GM08714 (cell line): ENCODE results near the gene SNX5.
A peak's percentile ranks its signal among the peaks of the same experiment; 100 is the strongest.

Experiments
- H3K4me3 ChIP-seq: fragments of 200-500 bp; sonication (Bioruptor generic); 2 replicates; pipeline ENCODE4 v1.5.1; 2014; ENCODE audit warnings: mild to moderate bottlenecking, low read length, inconsistent platforms
- ZNF274 ChIP-seq: IDR thresholded peaks from 2 replicates; pipeline ENCODE4 v1.6.1; 2012; ENCODE audit warnings: mild to moderate bottlenecking, low read depth, low read length

Gene SNX5

DNA sequence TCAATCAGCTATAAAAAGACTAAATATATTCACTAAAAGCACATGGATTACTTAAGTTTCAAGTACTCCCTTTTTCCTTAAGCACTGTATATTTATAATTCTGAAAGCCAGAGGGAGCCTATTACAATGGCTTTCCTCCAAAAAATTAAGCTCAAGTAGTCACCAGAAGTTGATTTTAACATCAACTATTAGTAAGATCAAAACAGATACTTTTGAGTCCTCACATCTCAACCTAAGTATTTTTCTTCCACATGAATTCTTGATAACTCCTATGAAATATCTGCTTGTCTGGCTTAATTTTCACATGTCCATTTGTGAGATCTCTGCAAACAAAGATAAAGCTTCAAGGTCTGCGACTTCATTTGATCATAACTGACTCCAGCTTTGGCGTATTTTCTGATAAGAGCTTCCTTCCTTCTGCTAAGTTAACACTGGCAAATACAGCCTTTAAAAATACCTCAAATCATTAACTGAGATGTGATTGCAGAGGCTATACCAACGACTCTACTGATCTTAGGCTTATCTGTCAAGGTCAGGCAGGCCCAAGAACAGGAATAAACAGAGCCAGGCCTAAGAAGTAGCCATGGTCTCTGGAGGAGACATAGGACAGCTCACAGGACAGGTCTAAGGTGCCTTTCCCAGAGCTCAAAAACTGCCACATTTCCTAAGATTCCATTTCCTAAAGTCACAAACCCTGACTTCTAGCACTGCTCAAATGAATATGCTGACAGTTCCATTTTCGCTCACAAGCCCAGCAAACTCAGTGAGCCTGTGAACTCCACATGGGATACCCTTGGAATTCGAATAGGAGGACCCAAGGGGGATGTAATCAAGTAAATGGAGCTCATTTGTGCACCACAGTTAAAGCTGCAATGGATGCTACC is 10.0 kb downstream of the SNX5 start:
- no peak for TF ChIP-seq ZNF274
- peak overlapping the region; percentile 44; the same call in 1 of the 2 replicates for H3K4me3 ChIP-seq

DNA sequence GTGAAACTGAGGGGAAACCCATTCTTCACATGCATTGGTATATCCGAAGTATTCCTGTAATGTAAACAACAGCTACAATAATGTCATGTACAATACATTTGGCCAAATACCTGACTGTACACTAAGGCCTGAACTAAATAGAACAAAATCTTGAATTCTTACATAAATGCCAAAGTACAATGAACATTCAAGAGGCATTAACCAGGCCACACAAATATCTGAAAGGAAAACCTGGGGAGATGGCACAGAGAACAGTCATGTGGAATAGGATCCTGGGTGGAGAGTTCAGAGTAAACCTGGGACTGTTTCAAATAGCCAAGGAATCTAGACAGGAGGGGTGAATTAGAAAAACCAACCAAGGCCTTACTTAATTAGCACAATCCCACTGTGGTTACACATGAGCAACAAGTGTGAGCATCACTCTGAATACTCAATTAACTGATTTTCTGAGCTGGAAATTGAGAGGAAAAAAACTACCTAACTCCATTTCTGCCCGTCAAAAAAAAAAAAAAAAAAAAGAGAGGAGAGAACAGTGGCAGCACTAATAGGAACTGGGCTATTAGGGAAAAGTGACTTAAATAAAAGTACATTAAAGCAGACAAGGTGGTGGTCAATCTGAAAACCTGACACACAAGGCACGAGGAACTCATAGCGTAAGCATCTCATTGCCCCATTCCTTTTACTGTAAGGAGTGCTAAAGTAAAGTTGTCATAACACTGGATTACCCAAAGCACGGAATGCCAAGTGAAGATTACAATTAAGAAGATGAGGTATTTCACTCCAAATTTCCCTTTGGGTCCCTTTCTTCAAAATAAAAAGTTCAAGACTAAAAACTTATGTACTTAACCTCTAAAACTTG is 10.9 kb downstream of the SNX5 start:
- TF ChIP-seq ZNF274: no peak
- no peak overlapping the region for H3K4me3 ChIP-seq

DNA sequence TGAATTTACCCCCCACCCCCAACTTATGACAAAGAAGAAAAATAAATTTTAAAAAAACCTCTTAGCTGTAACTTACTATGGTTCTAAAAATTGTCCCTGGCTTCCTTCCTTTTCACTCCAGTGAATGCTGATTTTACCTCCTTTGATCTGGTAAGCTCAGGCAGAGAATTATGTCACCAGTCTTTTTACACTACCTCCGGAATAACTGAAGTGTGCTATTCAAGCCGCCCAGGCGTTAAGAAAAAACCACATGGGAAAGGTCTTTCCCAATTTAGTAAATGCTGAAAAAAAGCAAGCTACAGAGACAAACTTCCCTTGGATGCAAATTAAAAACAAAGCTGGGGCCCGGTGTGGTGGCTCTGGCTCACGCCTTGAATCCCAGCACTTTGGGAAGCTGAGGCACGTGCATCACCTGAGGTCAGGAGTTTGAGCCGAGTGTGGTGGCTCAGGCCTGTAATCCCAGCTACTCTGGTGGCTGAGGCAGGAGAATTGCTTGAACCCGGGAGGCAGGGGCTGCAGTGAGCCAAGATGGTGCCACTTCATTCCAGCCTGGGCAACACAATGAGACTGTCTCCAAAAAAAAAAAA is 12.4 kb downstream of the SNX5 start:
- peak overlapping the region; percentile 2; the same call in 1 of the 2 replicates for H3K4me3 ChIP-seq
- no peak for TF ChIP-seq ZNF274

DNA sequence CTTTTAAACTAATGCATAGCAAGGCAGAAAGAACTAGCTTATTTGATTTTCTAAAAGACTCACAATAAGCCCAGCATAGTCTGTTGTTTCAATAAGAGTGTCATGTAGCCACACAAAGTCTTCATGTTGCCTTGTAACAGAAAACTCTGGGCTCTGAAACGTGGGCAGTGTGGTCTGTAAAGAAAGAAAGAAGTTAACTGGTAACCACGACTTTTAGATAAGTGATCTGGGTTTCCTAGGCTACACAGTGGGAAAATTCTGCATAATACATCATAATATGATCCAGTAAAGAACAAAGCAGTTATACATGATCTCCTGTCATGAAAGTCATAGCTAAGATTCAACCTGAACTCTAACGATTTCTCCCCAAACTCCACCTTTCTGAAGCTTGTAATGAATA is 13.3 kb downstream of the SNX5 start:
- H3K4me3 ChIP-seq: no peak overlapping the region
- TF ChIP-seq ZNF274: no peak

- H3K4me3 ChIP-seq: no peak overlapping the region
- no peak for TF ChIP-seq ZNF274
Observed at GRCh38 chr20:17953935-17954334, 14.7 kb downstream of the SNX5 start.

DNA sequence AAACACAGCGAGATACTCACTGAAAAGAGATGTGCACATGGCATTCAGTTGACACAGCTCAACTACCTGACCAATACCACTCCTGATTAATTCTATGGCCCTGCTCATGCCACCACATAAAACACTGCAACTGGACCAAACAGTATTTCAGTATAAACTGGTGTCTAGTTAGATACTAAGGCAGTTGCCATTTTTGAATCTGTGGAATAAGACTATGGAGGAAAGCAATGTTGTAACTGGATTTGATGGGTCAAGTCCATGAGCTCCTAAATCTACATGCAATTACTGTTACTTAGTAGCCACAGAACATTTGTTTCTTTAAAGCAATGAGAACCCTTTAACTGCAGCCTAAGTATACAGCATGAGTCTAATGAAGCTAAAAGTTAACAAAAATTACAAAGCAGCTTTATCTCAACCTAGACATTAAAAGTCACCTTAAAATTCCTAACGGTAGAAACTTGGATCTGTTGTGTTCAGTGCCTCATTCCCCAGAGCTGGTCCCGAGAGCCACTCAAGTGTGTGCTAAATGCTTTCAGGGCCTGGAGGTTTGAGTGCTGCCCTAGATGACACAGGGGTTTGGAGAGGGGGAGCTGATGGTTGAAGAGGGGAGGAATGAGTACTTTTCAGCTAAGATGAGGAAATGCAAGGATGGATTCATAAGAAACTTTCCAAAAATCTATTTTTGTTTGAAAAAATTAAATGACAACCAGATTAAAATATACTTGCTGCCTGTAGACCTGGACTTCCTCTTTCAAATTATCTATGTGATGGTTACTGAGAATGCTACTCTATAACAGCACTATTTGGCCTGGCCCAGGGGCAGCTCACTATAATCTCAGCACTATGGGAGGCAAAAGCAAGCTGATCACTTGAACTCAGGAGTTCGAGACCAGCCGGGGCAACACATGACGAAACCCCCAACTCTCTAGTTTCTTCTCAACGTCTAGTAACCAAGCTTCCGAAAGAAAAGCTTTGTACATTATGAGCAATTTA is 15.6 kb downstream of the SNX5 start:
- TF ChIP-seq ZNF274: no peak
- H3K4me3 ChIP-seq: no peak overlapping the region

GRCh38 chr20:17951323-17951722 is 17.3 kb downstream of the SNX5 start:
- H3K4me3 ChIP-seq: no peak overlapping the region
- no peak for TF ChIP-seq ZNF274

- no peak overlapping the region for H3K4me3 ChIP-seq
- no peak for TF ChIP-seq ZNF274
Observed at GRCh38 chr20:17950670-17951069, 17.9 kb downstream of the SNX5 start.

DNA sequence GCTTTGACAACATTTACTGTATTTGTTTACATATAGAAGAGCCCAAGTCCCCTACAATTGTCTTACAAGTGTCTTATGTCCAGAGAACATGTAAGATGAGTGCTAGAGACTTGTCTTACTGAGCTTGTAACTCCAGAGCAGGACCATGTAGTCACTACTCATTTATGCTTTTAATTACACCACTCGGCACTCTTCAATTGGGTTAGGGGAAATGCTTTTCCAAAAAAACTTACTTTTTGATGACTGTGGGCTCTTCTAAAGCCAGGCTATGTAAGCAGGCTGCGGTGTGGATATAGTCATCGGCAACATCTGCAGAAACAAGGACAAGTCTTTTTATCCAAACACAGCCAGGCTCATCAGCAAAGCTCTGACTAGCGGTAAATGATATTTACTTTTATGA is 18.7 kb downstream of the SNX5 start:
- no peak overlapping the region for H3K4me3 ChIP-seq
- no peak for TF ChIP-seq ZNF274

GRCh38 chr20:17948442-17948841 is 20.2 kb downstream of the SNX5 start:
- no peak overlapping the region for H3K4me3 ChIP-seq
- no peak for TF ChIP-seq ZNF274

DNA sequence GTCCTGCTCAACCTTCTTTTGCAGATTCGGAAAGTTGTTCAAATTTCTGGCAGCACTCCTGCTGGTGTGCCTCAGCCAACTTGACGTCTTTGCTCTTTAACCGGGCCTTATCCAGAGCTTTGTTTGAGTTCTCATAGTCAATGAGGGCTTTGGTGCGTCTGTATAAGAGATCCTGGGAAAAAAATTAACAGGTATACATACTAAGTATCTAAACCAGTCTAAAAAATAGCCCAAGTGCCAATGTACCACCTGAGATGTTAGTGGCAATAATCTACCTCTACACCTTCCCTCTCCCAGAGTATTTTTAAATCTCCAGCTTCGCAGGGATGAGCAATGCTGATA is 21.1 kb downstream of the SNX5 start:
- no peak overlapping the region for H3K4me3 ChIP-seq
- no peak for TF ChIP-seq ZNF274

GRCh38 chr20:17946572-17947473 is 21.8 kb downstream of the SNX5 start:
- H3K4me3 ChIP-seq: no peak overlapping the region
- TF ChIP-seq ZNF274: no peak
